GM18526 (cell line): ENCODE results near the gene EME2.

Experiments used
- POLR2A ChIP-seq: IDR thresholded peaks from 3 replicates; pipeline ENCODE4 v1.6.1; 2011; ENCODE audit not compliant: insufficient read length; ENCODE audit errors: extremely low read depth

The EME2 gene, protein sequence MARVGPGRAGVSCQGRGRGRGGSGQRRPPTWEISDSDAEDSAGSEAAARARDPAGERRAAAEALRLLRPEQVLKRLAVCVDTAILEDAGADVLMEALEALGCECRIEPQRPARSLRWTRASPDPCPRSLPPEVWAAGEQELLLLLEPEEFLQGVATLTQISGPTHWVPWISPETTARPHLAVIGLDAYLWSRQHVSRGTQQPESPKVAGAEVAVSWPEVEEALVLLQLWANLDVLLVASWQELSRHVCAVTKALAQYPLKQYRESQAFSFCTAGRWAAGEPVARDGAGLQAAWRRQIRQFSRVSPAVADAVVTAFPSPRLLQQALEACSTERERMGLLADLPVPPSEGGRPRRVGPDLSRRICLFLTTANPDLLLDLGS

DNA sequence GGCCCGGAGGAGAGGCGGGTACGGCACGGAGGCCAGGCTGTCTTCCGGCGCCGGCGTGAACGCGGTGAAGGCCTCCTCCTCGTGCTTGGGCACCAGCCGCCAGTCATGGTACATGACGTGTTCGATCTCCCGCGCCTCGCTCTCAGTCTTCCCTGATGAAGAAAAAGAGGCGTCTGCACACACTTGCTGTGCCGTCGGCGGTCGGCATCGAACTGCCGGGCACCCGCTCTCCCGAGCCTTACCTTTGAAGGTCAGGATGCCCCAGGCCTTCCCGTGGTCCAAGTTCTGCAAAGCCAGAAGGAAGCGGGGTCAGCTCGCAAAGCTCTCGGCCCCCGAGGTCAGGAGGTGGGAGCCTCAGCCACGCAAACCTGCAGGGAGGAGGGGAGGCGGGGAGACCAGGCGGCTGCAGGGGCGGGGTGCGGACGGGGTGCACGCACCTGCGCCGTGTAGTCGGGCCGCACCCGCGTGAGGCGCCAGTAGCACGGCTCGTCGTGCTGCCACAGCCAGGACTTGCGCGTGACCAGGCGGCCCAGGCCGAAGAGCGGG lies at the start of gene EME2:
Gene EME2 (plus strand): TSS at position 449 of the 546 bp plus-strand sequence. CDS start 418 bp downstream, outside the sequence.
- no peak for TF ChIP-seq POLR2A

DNA sequence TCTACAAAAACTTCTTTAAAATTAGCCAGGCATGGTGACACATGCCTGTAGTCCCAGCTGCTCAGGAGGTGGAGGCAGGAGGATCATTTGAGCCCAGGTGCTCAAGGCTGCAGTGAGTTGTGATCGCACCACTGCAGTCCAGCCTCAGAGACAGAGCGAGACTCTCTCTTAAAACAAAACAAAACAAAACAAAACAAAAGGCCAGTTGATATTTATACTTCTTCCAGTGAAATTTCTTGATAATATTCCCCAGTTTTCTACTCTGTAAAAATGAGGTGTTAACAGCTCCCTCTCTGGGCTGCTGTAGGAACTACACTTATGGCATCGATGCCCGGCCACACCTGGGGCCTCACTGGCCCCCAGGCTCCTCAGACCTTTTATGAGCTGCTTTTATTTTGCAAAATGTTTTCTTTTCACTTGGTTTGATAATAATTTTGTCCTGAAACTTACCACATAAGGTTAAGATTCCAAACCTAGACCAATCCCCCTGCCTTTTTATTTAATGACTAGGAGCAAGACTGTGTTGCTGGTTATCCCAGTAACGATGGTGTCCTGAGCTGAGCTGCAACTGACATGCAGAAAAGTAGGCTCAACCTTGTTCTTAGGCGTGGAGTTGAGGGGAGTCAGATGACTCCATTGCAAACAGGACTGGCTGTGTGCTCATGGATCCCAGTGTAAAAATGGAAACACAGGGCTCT lies 49.0 kb upstream of the EME2 start:
- TF ChIP-seq POLR2A = no peak

DNA sequence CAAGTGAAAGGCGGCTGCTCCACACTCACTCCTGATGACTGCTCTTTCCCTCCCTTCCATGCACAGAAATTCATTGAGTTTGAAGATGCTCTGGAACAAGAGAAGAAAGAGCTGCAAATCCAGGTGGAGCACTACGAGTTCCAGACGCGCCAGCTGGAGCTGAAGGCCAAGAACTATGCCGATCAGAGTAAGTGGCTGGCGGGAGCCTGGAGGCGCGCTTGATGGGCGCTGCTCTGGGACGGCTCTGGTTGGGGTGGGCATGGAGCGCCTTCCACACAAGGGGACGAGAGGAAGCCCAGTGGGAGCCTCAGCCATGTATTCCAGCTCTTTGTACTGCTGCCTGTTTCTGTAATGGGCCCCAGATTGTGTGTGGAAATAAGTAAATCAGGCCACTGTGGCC lies 48.1 kb upstream of the EME2 start:
- TF ChIP-seq POLR2A = no peak

DNA sequence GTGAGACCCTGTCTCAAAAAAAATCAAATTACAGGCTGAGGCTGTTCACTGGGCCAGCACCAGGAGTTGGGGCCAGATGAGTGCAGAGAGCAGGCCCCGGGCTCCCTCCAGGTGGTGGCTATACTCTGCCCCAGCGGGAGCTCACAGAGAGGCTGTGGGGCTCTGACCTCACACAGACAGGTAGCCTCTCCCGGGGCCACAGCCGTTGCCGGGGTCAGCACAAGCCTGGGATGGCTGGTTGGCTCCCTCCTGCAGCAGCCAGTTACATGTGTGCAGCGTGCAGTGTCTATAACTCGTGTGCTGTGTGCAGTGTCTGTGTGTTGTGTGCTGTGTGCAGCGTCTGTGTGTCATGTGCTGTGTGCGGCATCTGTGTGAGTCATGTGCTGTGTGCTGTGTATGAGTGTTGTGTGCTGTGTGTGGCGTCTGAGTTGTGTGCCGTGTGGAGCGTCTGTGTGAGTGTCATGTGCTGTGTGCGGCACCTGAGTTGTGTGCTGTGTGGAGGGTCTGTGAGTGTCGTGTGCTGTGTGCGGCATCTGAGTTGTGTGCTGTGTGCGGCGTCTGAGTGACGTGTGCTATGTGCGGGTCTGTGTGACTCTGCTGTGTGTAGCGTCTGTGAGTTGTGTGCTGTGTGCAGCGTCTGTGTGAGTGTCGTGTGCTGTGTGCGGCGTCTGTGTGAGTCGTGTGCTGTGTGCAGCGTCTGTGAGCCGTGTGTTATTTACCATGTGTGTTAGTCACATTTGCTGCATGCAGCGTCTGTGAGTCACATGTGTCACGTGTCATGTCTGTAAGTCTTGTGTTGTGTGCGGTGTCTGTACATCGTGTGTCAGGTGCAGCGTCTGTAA lies 45.7 kb upstream of the EME2 start:
- no peak for TF ChIP-seq POLR2A

DNA sequence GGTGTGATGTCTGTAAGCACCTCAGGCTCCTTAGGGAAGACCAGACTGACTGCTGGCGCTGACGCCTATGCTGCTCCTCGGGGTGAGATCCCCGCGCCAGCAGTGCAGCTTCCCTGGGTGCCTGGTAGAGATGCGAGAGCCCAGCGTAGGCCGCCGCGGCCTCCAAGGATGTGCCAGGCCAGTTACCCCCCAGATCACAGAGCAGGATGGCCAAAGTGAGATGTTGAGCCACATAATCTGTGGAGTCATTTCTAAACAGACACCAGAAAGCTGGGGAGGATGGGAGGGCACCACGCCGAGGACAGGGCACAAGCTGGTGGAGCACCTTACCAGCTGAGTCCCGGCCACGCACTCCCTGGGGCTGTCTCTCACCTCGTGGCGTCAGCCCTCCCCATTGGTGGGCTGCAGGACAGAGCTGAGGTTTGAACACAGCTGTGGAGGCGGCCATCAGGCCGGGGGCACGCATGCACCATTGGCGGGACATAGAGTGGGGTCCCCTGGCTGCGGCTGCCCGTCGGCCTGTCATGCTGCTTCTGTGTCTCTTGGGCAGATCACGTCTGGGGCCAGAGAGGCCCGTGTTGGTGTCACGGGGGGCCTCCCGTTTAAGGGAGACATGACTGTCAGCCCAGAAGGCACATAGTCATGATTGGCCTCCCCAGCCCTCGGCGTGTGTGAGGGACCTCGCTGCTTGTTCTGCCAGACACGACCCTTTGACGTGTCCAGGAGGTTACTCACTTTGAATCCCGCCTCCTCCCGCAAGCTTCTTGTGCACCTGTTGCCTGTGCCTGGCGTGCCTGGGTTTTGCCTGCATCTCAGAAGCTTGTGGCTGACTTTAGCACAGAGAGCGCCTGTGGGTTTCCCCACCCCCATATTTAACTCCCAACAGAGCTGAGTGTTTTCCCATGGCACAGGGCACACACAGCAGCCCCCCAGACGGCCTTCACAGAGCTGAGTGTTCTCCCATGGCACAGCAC lies 44.7 kb upstream of the EME2 start:
- no peak for TF ChIP-seq POLR2A

DNA sequence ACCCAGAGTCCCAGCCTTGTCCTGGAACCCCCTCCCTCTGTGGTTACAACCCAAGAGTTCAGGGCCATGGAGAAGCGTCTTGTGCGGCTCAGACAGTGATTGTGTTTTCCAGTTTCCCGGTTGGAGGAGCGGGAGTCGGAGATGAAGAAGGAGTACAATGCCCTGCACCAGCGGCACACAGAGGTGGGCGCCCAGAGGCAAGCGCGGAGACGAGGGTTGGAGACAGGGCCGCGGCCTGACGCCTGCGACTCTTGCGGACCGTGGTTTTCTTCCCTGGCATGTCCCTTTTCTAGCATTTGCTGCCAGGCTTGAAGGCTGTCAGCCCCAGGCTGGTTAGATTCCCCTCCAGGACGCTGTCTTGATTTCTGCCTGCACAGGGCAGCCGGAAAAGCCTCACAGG lies 43.6 kb upstream of the EME2 start:
- TF ChIP-seq POLR2A = no peak

DNA sequence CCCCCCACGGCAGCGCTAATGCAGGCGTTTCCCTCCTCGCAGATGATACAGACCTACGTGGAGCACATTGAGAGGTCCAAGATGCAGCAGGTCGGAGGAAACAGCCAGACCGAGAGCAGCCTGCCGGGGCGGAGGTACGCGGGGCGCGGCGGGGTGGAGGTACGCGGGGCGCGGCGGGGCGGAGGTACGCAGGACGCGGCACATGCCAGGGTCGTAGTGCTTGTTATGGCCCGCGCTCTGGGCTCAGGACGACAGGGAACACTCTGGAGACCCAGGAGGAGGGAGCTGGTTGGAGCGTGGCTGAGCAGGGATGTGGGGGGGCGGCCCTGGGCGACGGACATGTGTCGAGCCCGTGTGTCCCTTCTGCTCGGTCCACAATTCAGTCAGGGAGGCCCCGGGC lies 43.2 kb upstream of the EME2 start:
- no peak for TF ChIP-seq POLR2A

DNA sequence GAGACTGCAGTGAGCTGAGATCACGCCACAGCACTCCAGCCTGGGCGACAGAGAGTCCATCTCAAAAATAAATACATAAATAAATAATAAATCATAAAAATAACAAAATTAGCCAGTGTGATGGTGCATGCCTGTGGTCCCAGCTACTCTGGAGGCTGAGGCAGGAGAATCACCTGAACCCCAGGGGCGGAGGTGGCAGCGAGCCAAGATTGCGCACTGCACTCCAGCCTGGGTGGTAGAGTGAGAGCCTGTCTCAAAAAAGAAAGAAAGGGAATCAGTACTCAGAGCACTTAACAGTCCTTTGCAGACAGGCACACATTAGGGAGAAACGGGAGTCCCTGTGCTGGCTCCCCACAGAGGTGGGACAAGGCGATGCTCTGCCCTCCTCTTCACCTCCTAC lies 41.5 kb upstream of the EME2 start:
- TF ChIP-seq POLR2A = no peak

DNA sequence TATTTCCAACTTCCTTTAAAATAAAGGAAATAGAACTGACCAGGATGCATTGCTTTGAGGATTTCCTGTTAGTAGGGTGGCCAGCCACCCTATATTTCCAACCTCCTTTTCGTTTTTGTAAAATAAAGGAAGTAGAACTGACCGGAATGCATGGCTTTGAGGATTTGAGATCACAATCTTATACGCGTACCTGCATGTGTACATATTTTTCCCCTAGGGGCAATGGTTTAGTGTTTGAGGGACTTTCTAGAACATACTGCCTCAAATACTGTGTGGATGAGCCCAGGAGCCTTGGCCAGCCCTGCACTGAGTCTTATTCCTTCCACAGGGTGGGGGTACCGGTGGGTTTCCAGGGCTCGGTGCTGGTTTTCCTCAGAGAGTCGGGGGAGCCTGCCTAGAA lies 41.0 kb upstream of the EME2 start:
- no peak for TF ChIP-seq POLR2A

DNA sequence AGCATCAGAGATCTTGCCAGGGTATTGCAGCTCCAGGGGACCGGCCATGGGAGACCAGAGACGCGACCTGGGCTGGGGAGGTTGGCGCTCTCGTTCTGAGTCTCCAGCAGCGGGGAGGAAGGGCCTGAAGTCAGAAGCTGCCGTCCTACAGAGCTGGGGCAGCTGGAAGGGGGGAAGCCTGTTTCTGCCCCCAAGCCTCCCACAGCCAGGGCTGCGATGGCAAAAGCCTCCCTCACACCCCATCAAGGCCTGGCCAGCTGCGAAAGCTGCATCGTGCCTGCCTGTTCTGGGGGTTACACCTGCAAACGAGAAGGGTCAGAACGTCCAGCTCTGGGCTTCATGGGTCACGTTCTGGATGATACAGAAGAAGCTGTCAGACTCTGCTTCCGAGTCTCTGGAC lies 40.5 kb upstream of the EME2 start:
- no peak for TF ChIP-seq POLR2A

DNA sequence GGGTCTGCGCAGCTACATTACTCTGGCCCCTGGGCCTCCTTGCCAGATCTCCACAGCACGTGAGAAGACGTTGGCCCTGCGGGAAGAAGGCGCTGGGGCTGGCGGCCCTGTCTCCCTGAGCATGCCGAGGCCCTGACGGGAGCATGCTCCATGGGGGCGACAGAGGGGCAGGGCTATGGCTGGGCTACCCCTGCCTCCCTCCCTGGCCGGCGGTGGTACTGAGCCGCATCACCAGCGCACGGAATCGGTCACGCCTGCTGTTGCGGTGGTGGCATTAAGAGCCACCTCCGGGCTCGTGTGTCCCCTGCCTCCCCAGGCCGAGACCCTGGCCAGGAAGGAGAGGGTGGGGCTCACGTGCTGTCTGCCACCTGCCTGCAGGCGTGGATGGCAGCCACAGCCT lies 38.5 kb upstream of the EME2 start:
- no peak for TF ChIP-seq POLR2A

DNA sequence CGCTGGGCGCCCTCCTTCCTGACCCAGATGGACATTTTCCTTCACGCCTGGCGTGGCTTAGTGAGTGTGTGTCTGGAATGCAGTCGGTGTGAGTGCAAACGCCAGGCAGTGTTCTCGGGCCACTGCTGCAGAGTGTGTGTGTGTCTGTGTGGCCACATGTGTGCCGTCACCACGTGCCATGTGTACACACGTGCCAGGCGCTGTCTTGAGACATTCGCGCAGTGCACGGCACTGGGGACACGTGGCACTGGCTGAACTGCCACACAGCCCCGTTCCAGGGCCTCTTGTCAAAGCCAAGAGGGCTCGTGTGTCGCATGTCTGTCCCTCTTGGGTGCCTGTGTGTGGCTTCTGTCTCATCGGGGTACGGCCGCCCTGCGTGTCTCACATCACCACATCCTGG lies 37.8 kb upstream of the EME2 start:
- no peak for TF ChIP-seq POLR2A

DNA sequence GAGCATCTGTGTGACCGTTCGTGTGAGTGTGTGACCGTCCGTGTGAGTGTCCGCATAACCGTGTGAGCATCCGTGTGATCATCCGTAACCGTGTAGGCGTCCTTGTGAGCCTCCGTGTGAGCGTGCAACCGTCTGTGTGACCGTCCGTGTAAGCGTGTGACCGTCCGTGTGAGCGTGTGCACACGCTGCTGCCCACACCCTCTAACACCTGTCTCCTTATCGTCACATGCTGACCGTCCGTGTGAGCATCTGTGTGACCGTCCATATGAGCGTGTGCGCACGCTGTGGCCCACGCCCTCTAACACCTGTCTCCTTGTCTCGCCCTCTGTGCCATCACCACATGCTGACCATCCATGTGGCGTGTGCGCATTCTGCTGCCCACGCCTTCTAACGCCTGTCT lies 32.4 kb upstream of the EME2 start:
- TF ChIP-seq POLR2A = no peak

DNA sequence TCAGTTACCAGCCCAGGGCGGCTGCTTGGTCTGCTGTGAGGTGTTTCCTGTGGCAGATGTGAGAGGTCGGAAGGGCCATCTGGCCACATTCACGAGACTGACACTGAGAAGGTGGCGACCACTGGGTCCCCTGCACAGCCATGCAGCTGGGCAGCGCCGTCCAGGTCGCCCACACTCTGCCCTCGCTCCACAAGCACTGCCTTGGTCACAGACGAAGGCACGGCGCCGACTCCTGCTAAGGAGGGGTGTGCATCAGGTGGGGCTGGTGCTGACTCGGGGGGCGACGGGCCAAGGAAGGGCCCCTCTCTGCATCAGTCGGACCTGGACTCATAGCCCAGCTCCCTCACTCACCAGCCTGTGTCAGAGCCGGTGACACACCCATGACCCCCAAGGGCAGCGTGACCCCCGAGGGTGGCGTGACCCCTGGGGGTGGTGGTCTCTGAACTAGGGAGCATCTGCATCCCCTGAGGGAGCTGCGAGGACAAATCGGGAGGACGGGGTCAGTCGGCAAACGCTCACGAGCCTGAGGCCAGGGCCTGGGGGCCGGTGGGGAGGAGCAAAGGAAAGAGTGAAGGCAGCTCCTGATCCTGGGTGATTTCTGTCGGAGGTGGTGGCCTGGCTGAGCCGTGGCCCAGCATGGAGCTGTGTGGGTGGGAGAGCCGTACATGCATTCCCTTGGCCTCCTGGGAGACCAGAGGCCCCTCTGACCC lies 31.7 kb upstream of the EME2 start:
- TF ChIP-seq POLR2A = no peak
